GM20431 (cell line): Measurements from ENCODE around the gene MYADML2.

Experiments used
- in situ Hi-C: fragments of 300-500 bp; cut with MseI, MboI; formaldehyde crosslinking; loops from one replicate; pipeline ENCODE4 v1.15.0; 2020; ENCODE audit warnings: low sequenced_read_pairs; ENCODE audit not compliant: unreplicated experiment

The MYADML2 gene

GRCh38 chr17:81913394-81914102 is 33.5 kb downstream of the MYADML2 start:
- in situ Hi-C loops, result no loop called here

- in situ Hi-C loops, result no loop called here
Measured at GRCh38 chr17:81912441-81913309, 34.4 kb downstream of the MYADML2 start.

- in situ Hi-C loops, result no loop called here
Measured at GRCh38 chr17:81911969-81912368, 35.1 kb downstream of the MYADML2 start.

DNA sequence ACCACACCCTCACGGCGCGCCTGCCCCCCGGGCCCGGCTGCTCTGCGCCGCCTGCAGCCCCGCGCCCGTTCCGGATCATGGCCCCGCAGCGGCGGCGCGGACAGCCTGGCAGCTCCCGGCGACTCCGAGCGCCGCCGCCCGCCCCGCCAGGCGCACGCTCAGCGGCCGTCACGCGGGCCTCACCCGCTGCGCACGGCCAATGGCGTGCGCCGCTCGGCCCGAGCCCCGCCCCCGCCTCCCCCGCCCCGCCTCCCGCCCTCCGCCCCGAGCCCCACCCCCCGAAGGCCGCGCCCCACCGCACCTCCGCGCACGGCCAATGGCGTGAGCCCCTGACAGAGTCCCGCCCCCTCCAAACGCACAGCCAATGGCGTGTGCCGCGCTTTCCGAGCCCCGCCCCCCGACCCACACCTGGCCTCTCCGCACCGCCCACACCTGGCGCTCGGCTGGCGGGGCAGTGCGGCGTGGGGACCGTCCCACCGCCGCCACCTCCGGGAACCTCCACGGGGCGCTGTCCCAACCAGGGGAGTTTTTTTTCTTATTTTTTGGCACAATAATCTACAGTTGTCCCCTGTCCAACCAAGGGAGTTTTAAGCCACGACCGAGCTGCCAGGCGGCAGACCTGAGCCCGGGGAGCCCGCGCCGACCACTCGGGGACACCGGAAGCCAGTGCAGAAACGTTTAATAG is 35.6 kb downstream of the MYADML2 start, which contains the start of gene PCYT2:
Gene PCYT2, minus strand, starts transcription at position 123 of the 685 bp plus-strand sequence. Its CDS starts 44 bp downstream, at position 79.
- in situ Hi-C loops, result no loop called here

GRCh38 chr17:81910840-81911276 is 36.2 kb downstream of the MYADML2 start:
- in situ Hi-C loops, result no loop called here

DNA sequence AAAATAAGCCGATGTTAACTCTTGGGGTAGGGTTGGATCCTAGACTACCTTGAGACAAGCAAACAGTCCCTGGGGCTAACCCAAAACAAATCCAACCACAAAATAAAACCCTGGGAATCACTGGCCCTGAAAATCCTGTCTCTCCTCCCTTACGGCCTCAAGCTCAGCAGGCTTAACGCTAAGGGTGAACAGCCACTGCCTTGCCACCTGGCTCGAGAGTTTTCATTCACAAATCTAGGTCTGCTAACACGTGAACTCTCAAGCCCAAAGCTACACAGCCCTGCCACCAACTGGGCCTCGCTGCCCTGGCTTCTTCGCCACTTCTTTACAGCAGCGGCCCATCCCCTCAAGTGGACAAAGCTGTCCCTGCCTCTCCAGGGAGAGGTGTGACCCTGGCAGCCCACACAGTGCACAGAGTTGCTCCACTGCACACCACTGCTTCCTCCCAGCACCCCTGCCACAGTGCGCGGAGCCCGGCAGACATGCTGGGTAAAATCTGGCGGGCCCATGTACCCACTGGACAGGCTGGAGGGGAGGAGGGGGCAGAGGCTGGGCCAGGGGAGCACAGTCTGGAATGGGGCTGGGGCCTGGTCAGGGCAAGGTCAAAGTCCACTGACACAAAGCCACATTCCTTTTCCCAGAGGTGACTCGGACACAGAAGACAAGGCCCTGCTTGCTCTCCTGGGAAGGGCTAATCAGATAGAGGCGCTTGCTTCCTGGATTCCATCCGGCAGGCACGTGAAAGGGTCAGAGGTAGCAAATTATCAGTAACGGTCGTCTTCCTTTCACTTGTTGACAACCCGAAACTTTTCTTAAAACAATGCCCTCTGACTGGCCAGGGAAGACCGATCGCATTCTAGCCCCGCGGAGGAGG is 36.8 kb downstream of the MYADML2 start:
- in situ Hi-C loops, result no loop called here

DNA sequence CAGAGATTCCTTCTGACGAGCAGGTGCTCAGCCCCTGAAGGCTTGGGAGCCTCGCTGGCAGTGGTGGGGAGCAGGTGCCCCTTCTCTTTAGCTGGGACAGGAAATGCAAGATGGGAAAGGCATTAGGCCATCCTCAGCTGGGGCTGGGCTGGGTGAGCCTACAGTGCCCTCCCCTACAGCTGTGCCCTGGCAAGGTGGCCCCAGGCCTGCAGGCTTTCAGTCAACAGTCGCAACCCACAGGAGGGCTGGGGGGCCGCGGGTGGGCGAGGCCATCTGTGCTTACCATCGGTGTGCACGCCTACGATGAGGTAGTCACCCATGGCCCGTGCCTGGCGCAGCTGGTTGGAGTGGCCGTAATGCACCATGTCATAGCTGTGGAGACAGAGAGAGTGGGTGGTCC is 37.8 kb downstream of the MYADML2 start:
- in situ Hi-C loops, result no loop called here

DNA sequence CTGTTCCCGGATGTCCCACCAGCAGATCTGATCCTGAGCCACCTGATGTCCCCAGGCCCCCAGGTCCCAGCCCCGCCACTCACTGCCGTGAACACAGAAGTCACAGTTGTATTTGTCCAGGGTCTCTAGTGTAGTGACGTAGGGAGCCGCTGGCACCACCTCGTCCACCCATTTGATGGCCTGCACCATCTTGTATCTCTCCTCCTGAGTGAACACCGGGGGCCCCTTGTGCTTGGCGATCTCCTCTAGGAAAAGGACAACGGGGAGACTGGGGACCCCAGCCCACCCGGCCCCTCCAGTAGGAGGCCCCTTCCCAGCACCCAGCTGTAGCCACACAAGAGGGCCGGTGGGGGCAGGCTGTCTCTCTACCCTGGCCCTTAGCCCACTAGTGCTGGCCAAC is 38.2 kb downstream of the MYADML2 start:
- in situ Hi-C loops, result no loop called here

DNA sequence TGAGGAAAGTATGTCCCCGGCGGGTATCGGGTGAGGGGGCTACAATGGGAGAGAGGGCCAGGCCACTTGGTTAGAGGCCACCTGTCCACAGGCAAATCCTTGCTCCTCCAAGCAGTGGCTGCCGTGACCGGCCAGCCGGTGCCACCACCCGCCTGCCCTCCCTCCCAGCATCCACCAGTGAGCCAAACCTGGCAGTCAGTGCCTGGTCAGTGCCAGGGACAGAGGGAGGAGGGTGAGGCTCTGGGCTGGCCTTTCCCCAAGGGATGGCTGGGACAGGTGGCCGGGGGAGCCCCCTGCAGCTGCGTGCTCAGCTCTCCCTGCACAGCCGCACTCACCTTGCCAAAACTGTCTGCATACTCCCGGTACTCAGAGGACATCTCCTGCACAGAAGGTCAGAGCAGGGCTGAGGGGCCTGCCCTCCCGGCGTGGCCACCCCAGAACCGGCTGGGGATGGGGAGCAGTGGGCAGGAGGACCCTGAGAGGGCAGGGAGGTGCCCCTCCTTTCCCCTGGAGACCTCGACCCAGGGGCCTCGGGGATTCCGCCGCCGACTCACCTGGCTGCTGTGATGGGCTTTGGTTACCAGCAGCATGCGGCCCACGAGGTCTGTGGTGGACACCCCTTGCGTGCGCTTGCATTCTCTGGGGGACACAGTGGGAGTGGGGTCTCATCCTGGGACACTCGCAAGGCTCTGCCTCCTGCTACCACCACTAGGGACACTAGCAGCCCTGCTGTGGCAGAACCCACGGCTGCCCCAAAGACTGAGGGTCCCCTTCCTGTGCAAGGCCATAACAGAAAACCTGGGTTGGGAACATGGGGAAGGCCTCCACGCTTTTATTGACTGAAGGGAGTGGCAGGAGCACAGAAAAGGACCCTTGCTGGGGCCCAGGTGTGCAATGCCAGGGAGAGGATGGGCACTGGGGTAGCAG is 39.6 kb downstream of the MYADML2 start:
- in situ Hi-C loops, result no loop called here

DNA sequence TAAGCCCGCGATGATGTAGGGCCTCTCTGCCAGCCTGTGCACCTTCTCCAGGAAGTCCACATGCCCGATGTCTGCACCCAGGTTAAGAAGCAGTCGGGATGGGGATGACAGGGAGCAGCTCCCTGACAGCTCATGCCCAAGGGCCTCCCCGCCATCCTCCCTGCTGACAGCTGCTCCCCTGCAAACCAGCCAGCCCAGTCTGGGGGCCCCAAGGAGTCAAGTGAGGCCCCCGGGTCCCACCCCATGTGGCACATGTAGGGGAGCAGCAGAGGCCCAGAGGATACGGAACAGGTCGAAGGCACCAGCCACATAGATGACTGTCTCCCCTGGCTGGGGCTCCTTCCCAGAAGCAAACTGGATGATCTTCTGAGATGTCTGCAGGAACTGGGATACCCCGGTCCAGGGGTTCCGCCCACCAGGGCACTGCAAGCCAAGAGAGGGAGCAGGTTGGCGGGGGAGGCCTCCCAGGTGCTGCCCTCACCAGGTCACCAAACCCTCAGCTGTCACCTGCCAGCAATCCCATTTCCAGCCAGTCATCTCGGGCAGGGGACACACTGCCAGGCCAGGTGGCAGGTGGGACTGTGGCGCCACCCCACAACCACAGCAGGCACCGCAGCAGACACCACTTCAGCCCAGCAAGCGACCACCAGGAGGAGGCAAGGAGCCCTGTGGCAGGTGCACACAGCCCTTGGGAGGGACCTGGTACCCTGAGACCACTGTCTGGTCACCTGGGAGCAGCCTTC is 40.4 kb downstream of the MYADML2 start:
- in situ Hi-C loops, result no loop called here

- in situ Hi-C loops, result no loop called here
Measured at GRCh38 chr17:81905993-81906392, 41.0 kb downstream of the MYADML2 start.

DNA sequence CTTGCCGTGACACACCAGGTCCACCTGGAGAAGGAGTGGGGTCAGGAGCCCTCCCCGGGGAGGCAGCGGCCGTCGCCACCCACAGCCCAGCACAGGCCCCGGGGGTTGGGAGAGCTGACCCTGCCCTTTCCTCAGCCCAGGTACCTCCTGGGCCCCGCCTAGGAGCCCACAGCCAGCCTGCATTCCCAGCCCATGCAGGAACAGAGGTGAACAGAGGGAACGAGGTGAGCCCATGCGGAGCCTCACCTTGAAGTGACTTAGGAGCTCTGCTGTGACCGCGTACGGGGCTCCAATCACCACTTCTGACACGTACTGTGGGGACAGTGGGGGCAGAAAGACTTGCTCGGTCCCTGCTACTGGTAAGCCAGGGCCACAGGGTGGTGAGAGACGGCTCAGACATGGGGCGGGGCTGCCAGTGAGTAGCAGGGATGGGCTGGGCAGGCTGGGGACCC is 41.6 kb downstream of the MYADML2 start:
- in situ Hi-C loops, result no loop called here

DNA sequence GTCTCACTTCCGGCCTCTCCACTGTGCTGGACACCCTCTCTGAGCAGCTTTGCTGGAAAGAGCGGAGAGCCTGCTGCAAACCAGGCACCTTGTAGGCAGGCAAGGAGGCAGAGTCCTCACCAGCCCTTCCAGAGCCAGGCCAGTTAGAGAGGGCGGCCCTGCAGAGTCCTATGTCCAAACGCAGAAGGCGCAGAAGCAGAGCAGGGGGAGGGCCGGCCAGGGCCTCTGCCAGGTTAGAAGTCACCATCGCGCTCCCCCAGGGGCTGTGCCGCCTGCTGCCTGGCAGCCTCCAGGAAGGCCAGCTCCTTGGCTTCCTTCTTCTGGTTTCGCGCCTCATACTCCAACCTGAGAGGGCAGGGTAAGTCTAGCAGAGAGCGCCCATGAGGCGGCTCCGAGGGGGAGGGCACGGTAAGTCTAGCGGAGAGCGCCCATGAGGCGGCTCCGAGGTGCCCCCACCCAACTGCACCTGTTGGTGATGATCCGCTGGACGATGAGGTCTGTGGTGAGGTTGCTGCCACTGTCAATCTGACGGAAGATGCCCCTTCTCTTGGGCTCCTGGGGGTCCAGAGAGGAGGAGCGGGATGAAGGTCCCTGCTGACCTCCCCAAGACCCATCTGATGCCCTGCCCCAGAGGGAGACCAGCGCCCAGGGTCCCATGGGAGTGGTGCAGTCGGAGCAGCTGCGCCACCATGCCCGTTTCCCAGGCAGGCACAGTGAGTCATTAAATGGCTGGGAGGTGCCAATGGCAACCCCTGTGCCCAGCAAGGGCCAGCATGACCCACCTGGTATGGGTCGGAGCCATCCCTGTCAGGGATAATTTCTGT is 42.2 kb downstream of the MYADML2 start:
- in situ Hi-C loops, result no loop called here

DNA sequence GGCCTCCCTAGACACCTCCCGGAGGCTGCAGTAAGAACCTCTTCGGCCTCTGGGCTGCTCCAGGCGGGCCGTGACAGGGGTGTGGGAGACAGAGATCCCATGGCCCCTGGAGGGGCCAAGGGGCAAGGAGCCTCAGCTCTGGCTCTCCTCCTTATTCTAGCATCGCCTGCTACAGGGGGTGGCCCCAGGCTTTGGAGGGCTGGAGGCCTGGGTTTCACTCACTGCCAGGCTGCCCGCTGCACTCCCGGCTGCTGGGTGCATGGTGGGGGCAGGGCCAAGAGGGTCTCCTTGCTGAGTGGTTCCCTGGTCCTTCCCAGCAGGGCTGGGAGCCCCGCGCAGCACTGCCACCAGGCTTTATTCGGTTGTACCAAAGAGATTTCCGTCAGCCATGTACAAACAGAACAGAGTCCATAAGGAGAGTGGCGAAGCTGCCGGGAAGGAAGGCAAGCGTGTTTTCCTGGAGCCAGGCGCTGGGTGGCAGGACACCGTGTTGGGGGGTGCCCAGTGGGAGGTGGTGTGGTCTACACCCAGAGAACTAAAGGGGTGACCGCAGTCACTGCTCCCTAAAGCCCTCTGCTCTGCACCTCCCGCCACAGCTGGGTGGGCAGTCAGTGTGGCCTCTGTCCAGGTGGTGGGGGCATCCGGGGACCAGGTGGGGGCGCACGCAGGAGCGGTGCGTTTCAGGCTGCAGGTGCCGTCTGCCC is 43.0 kb downstream of the MYADML2 start:
- in situ Hi-C loops, result no loop called here

DNA sequence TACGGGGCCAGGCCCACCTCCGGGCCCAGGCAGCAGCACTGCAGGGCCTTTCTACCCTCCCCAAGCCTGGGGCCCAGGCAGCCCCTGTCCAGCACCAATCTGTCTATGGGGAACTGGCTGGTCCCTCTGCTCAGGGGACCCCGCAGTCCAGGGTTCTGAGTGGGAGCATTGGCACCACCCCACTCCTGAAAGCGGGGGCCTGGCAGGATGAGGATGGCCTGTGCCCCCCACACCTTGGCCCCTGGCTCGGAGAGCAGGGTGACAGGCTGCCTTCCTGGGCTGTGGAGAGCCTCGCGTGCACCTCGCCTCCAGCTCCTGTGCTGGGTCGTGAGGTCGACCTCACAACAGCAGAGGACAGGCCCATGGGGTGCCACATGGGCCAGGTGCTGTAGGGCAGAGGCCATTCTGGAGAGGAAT is 43.6 kb downstream of the MYADML2 start:
- in situ Hi-C loops, result no loop called here

DNA sequence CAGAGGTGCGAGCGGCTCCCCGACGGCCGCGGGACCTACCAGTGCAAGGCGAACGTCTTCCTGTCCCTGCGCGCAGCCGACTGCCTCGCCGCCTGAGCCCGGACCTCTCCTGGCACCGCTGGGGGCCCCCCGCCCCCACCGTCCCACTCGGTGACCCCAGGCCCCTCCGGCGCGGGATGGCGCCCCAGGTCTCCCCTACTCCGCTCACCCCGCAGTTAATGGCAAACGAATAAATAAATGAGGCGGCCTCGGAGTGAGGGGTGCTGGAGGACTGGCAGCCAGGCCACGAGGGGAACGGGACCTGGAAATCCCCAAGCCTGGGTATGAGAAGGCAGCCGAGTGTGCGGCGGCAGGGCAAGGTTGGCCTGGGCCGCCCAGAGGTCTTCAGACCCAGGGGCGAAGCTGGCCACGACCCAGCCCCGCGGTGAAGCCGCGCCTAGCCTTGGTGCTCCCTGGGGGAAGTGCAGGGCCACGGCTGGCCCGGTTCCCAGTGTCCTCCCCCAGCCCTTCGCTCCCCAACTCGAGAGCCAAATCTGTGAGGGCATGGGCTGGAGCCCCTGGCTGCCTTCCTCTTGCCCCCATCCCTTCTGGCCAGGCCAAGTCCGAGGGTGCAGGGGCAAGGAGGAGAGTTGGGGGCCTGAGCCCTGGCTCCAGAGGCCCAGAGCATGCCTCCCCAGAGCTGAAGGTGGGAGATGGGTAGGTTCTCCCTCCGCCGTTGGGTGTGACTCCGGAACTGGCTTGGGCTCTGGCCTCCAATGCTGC is 44.2 kb downstream of the MYADML2 start:
- in situ Hi-C loops, result no loop called here
